AG04449 (cell line): Measurements from ENCODE around the gene ZNF415.
"Not testable (repeated sequence)": the region's sequence is repeated elsewhere in the genome, so short reads cannot be mapped to it uniquely, and the experiment has no call there.

Experiments used
- CTCF ChIA-PET: fragments of 350-600 bp; formaldehyde crosslinking; extraction: SDS; loops from one replicate; lab custom pipeline; 2021; ENCODE audit warnings: antibody characterized with exemption; lab: Yijun Ruan, JAX
- POLR2A ChIA-PET: fragments of 400-600, 350-600 bp; formaldehyde crosslinking; extraction: SDS; loops from one replicate; lab custom pipeline; 2020; ENCODE audit warnings: antibody characterized with exemption, inconsistent platforms; lab: Yijun Ruan, JAX
- DNase-seq: peaks from one replicate; pipeline ENCODE4 v3.0.0-alpha.2; 2010; ENCODE audit warnings: low read depth, low spot score
- H3K4me3 ChIP-seq: 2 replicates; pipeline ENCODE4 v1.5.1; 2011; ENCODE audit warnings: low read depth, mild to moderate bottlenecking, control low read depth, low read length
- CTCF ChIP-seq: IDR thresholded peaks from one replicate; pipeline ENCODE4 v1.5.1; 2011; ENCODE audit warnings: mild to moderate bottlenecking, moderate library complexity, low read length, control low read depth, inconsistent platforms; ENCODE audit not compliant: insufficient read depth; ENCODE audit errors: missing control alignments

The ZNF415 gene

DNA sequence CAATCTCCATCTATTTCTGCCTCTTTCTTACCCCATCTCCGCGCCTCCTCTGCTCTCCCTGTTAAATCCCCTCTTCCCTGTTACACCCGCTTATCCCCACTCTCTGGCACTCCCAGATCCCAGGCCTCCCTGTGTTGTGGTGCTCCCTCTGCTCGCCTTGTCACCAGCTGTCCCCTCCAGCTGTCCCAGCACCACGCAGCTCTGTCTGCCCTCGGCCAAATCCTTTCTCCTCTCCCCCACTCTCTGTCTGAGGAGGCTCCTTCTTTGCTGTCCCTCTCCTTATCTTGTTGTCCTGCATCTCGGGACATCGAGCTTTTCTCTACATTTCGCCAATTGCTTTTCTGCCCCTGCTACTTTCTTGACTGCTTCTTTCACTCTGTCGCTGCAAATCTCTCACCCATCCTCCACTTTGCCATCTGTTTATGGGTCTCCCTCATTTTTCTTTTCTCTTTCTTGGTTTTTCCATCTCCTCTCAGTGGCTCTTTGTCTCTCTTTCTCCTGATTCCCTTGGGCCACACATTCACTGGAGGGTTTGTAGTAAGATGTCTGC lies 30.4 kb downstream of the ZNF415 start:
- POLR2A ChIA-PET = interaction anchor here (0.6 kb wide), 1 partner anchor 168 kb away, joined by 3 read pairs; no protein-coding TSS in a partner anchor
- peak overlapping the region; percentile 92 for H3K4me3 ChIP-seq
- no peak for TF ChIP-seq CTCF
- CTCF ChIA-PET = interaction anchor here (1.3 kb wide), 2 partner anchors 11 to 139 kb away, joined by 4 to 6 read pairs; partner anchors contain the start of gene ZNF816
- no peak for DNase-seq

DNA sequence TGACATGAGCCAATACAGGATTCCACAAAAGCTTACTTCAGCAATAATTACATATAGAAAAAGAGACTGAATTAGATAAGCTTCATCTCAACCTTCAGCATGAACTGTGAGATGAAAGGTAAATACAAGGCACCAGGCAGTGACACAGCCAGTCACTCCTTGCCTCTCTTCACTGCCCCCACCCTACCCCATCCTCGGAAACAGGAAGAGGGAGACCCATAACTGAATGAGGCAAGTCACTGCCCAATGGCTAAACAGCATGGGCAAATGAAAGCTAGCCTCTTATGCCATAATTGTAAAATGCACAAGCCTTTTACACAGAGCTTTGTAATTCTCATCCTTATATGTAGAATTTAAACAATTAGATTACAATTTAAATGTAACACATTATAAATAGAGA lies 31.2 kb downstream of the ZNF415 start:
- ChIA-PET POLR2A (no interaction called here), CTCF (interaction anchor here (1.3 kb wide), 2 partner anchors 10 to 138 kb away, joined by 4 to 6 read pairs; partner anchors contain the start of gene ZNF816)
- H3K4me3 ChIP-seq = peak overlapping the region; percentile 92; the same call in 1 of the 2 replicates
- TF ChIP-seq CTCF = no peak
- no peak for DNase-seq

DNA sequence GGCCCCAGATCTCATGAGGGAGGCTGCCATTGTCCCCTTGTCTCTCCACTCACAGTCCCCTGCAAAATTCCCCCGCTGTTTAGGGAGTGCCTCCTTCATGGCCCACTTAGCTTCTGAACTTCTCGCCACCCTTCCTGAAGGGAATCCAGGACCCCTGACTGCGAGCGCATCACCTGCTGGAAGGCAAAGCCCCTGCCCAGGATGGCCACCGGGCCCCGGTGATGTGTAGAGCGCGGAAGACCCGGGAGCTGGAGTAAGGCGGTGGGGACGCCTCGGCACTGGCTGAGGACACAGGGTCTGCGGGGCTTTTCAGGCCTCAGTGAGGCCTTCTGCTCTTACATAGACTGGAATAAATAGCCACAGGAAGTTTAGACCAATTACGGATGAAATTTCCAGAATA lies 34.1 kb downstream of the ZNF415 start:
- POLR2A ChIA-PET, CTCF ChIA-PET: not testable (repeated sequence)

GRCh38 chr19:53096982-53097690 lies 35.6 kb downstream of the ZNF415 start:
- CTCF ChIA-PET, POLR2A ChIA-PET, H3K4me3 ChIP-seq, DNase-seq: not testable (repeated sequence)

More for the DNA sequence above, 34.1 kb downstream of the ZNF415 start:
- DNase-seq, H3K4me3 ChIP-seq: not testable (repeated sequence)

- CTCF ChIA-PET, POLR2A ChIA-PET, DNase-seq, H3K4me3 ChIP-seq: not testable (repeated sequence)
Measured at GRCh38 chr19:53096579-53096978, 36.1 kb downstream of the ZNF415 start.

DNA sequence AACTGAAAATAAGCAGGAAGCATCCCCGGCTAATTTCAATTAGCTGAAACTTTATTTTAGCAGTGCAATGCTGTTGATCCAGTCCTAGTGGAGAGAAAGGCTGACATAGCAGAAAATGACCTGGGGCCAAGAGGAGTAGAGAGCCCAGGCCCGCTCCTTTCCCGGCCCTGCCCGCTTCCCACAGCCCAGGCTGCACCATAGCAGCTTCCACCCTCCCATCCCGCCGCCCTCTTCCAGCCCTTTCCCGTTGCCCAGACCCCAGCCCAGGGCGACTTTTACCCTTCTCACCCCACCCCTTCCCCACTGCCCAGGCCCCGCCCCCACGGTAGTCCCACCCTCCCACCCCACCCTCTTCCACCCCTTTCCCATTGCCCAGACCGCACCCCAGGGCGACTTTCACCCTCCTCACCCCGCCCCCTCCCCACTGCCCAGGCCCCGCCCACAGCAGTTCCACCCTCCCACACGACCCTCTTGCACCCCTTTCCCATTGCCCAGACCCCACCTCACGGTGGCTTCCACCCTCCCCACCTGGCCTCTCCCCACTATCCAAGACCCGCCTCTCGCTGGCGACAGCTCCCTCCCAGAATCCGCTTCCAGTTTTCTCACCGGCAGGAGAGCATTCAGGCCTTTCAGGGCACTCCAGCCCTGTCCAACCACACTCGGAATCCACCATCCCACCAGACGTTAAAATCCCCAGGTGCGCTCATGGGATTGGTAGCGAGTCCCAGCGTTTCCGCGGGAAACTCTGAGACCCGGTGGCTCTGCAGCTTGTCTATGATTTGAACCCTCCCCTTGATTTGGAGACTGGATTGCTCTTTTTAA lies 37.7 kb downstream of the ZNF415 start:
- CTCF ChIA-PET = no interaction called here
- no peak overlapping the region for H3K4me3 ChIP-seq
- no peak for DNase-seq
- POLR2A ChIA-PET = interaction anchor here (0.7 kb wide), 1 partner anchor 1734 kb away, joined by 3 read pairs; no protein-coding TSS in a partner anchor
- TF ChIP-seq CTCF = no peak

- DNase-seq = no peak
- ChIA-PET POLR2A (no interaction called here), CTCF (interaction anchor here (2.5 kb wide), 1 partner anchor 9 kb away, joined by 6 read pairs; no protein-coding TSS in a partner anchor)
- no peak for TF ChIP-seq CTCF
- H3K4me3 ChIP-seq = no peak overlapping the region
Measured at GRCh38 chr19:53092723-53093122, 40.0 kb downstream of the ZNF415 start.
